Right forelimb (tissue), 1 donor: ENCODE data around the gene LPP.

Experiments
- DNase-seq: peaks from one replicate; pipeline ENCODE4 v3.0.0-alpha.2; 2018

LPP gene

GRCh38 chr3:188739511-188739910 lies 585.6 kb downstream of the LPP start:
- no peak for DNase-seq

- DNase-seq: no peak
Measured at GRCh38 chr3:188740010-188740409, 586.1 kb downstream of the LPP start.

GRCh38 chr3:188742755-188743550 lies 589.0 kb downstream of the LPP start:
- no peak for DNase-seq

GRCh38 chr3:188744166-188744565 lies 590.2 kb downstream of the LPP start:
- no peak for DNase-seq

- no peak for DNase-seq
Measured at GRCh38 chr3:188745031-188745430, 591.1 kb downstream of the LPP start.

- no peak for DNase-seq
Measured at GRCh38 chr3:188746291-188746783, 592.4 kb downstream of the LPP start.

- no peak for DNase-seq
Measured at GRCh38 chr3:188747489-188747888, 593.5 kb downstream of the LPP start.

GRCh38 chr3:188749010-188749617 lies 595.2 kb downstream of the LPP start:
- no peak for DNase-seq

GRCh38 chr3:188749830-188750229 lies 595.9 kb downstream of the LPP start:
- no peak for DNase-seq

GRCh38 chr3:188750617-188751016 lies 596.7 kb downstream of the LPP start:
- no peak for DNase-seq

- no peak for DNase-seq
Measured at GRCh38 chr3:188752850-188753249, 598.9 kb downstream of the LPP start.

- DNase-seq: no peak
Measured at GRCh38 chr3:188754267-188754666, 600.3 kb downstream of the LPP start.

- DNase-seq: no peak
Measured at GRCh38 chr3:188756241-188756640, 602.3 kb downstream of the LPP start.

- DNase-seq: no peak
Measured at GRCh38 chr3:188759336-188760005, 605.5 kb downstream of the LPP start.

- no peak for DNase-seq
Measured at GRCh38 chr3:188760408-188760807, 606.5 kb downstream of the LPP start.

GRCh38 chr3:188761439-188761838 lies 607.5 kb downstream of the LPP start:
- DNase-seq: no peak

- no peak for DNase-seq
Measured at GRCh38 chr3:188761964-188762363, 608.0 kb downstream of the LPP start.

GRCh38 chr3:188764609-188765008 lies 610.7 kb downstream of the LPP start:
- no peak for DNase-seq

- DNase-seq: no peak
Measured at GRCh38 chr3:188769831-188770230, 615.9 kb downstream of the LPP start.

- no peak for DNase-seq
Measured at GRCh38 chr3:188772886-188773285, 618.9 kb downstream of the LPP start.

- no peak for DNase-seq
Measured at GRCh38 chr3:188775412-188775811, 621.5 kb downstream of the LPP start.

GRCh38 chr3:188776447-188776846 lies 622.5 kb downstream of the LPP start:
- DNase-seq: no peak

GRCh38 chr3:188778091-188778852 lies 624.3 kb downstream of the LPP start:
- no peak for DNase-seq
